GF-D8 (cell line): ENCODE measurements around the gene ADIPOQ.
"Not testable (repeated sequence)": the region's sequence is repeated elsewhere in the genome, so short reads cannot be mapped to it uniquely, and the experiment has no call there.

Experiments
- DNase-seq: peaks from one replicate; lab custom pipeline; 2025; lab: John Stamatoyannopoulos, UW

ADIPOQ gene

DNA sequence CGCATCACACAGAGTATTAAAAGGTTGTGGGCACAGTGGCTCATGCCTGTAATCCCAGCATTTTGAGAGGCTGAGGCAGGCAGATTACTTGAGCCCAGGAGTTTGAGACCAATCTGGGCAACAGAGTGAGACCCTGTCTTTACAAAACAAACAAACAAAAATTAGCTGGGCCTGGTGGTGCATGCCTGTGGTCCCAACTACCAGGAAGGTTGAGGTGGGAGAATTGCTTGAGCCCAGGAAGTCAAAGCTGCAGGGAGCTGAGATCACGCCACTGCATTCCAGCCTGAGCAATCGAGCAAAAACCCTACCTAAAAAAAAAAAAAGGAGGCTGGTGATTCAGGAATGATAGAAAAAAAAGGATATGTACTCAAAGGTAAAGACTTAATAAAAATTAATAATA is 59.6 kb downstream of the ADIPOQ start:
- DNase-seq = no peak

GRCh38 chr3:186902713-186903112 is 60.2 kb downstream of the ADIPOQ start:
- no peak for DNase-seq

DNA sequence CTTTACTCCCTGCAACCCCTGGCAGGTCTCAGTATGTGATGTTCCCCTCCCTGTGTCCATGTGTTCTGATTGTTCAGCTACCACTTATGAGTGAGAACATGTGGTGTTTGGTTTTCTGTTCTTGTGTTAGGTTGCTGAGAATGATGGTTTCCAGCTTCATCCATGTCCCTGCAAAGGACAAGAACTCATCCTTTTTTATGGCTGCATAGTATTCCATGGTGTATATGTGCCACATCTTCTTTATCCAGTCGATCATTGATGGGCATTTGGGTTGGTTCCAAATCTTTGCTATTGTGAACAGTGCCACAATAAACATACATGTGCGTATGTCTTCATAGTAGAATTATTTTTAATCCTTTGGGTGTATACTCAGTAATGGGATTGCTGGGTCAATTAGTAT is 61.2 kb downstream of the ADIPOQ start:
- DNase-seq = not testable (repeated sequence)

DNA sequence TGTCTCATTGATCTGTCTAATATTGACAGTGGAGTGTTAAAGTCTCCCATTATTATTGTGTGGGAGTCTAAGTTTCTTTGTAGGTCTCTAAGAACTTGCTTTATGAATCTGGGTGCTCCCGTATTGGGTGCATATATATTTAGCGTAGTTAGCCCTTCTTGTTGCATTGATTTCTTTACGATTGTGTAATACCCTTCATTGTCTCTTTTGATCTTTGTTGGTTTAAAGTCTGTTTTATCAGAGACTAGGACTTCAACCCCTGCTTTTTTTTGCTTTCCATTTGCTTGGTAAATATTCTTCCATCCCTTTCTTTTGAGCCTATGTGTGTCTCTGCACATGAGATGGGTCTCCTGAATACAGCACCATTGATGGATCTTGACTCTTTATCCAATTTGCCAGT is 64.6 kb downstream of the ADIPOQ start:
- not testable (repeated sequence) for DNase-seq
